Endodermal cell (in vitro differentiated cells): Measurements from ENCODE around the gene PSAPL1. TPM values are rescaled to one million over a fixed set of nuclear protein-coding genes. Genes with fewer than 3 reads are reported as not detected.

Experiments
- DNase-seq: peaks from one replicate; pipeline ENCODE4 v3.0.0-alpha.2; 2017
- H3K27ac ChIP-seq: 2 replicates; pipeline ENCODE4 v1.5.1; 2013; ENCODE audit warnings: mild to moderate bottlenecking, low read depth, low read length, moderate library complexity
- H3K27me3 ChIP-seq: 2 replicates; pipeline ENCODE4 v1.6.1; 2013; ENCODE audit warnings: mild to moderate bottlenecking, low read length, moderate library complexity; ENCODE audit not compliant: insufficient read depth, control insufficient read depth, poor library complexity, severe bottlenecking
- H3K36me3 ChIP-seq: 2 replicates; pipeline ENCODE4 v1.7.0; 2013; ENCODE audit warnings: mild to moderate bottlenecking, low read length, moderate library complexity; ENCODE audit not compliant: control insufficient read depth, insufficient read depth
- H3K4me1 ChIP-seq: one replicate; pipeline ENCODE4 v1.7.0; 2013; ENCODE audit warnings: low read length; ENCODE audit not compliant: control insufficient read depth, insufficient read depth
- H3K4me3 ChIP-seq: 2 replicates; pipeline ENCODE4 v1.5.1; 2013; ENCODE audit warnings: mild to moderate bottlenecking, low read length, moderate library complexity
- H3K9ac ChIP-seq: 2 replicates; pipeline ENCODE4 v1.6.1; 2013; ENCODE audit warnings: mild to moderate bottlenecking, low read length, moderate library complexity; ENCODE audit not compliant: poor library complexity, severe bottlenecking; ENCODE audit errors: extremely low read depth
- H3K9me3 ChIP-seq: 2 replicates; pipeline ENCODE4 v1.6.1; 2013; ENCODE audit warnings: mild to moderate bottlenecking, low read length, moderate library complexity; ENCODE audit not compliant: control insufficient read depth
- H3K27ac Mint-ChIP-seq: 2 replicates; pipeline ENCODE4 v1.8.0; 2020; ENCODE audit warnings: mixed read lengths
- H3K27me3 Mint-ChIP-seq: 2 replicates; pipeline ENCODE4 v1.8.0; 2021; ENCODE audit warnings: mild to moderate bottlenecking, mixed read lengths; ENCODE audit not compliant: insufficient read depth
- H3K36me3 Mint-ChIP-seq: 2 replicates; pipeline ENCODE4 v1.8.0; 2020; ENCODE audit warnings: low read depth, mixed read lengths
- H3K4me1 Mint-ChIP-seq: 2 replicates; pipeline ENCODE4 v1.8.0; 2020; ENCODE audit warnings: mixed read lengths
- H3K4me3 Mint-ChIP-seq: 2 replicates; pipeline ENCODE4 v1.8.0; 2020; ENCODE audit warnings: mild to moderate bottlenecking, moderate library complexity, mixed read lengths
- H3K9me3 Mint-ChIP-seq: 2 replicates; pipeline ENCODE4 v1.8.0; 2020; ENCODE audit warnings: mild to moderate bottlenecking, mixed read lengths
- CTCF ChIP-seq: fragments of 200-600 bp; sonication (generic); conservative IDR thresholded peaks from 2 replicates; pipeline ENCODE4 v1.5.0; 2021; ENCODE audit warnings: antibody characterized with exemption, mild to moderate bottlenecking
- WGBS, 2 experiments: methylation state at CpG; one replicate each; pipeline versions ENCODE4 v1.1.5 to v1.1.7; 2013; ENCODE audit warnings: missing lambda C conversion rate in 2 of 2, mixed read lengths in 1 of 2; ENCODE audit not compliant: insufficient coverage in 1 of 2, insufficient read length in 1 of 2; 5-methylcytosine and 5-hydroxymethylcytosine counted together
- total RNA-seq, 2 donors: library from RNA; stranded (reverse); fragmentation: NEBNext Ultra II Directional in 1 of 2; extraction: Animal tissue kit (Norgen Biotek cat#: 25700) in 1 of 2; gene quantifications; 2 replicates in 1 of 2; 3 replicates in 1 of 2; pipeline ENCODE4 v1.2.1, GENCODE V29; 2021

The PSAPL1 gene
- total RNA-seq, 2 donors from 2014 or later, result 0.13 to 0.24 TPM

DNA sequence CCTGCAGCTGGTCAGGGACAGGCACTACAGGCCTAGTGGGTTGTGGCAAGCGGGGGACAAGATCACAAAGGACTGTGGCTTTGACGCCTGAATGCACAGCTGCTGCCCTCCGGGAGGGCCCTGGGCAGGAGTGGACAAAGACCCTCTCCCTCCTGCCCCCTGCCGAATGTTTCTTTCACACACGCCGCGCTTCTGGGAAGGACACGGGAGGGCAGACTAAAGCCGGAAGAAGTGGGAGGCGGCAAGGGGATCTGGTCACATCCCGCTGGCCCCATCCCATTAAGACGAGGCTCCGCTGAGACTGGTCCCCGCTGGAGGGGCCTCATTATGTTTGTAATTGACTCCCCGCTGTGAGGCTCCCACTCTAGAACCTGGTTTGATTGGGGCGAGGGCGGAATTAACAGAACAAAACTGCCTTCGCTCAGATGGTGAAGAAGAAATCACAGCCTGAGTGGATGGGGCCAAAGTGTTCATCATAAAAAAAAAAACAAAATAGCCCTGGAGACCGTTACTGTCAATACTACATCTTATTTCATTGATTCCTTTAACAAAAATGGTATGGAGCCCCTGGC is 37.8 kb upstream of the PSAPL1 start:
- no peaks in the 10 kb centered on the region for H3K27me3 Mint-ChIP-seq
- no peaks in the 10 kb centered on the region for H3K9me3 ChIP-seq
- no peak overlapping the region for H3K27ac Mint-ChIP-seq
- WGBS, 2 experiments, result 65 to 67% methylated on average over 6 to 19 of the region's 19 CpGs
- H3K4me1 Mint-ChIP-seq, result peaks cover 5% of the 10 kb centered on the region
- H3K36me3 Mint-ChIP-seq, result no peaks in the 10 kb centered on the region
- no peak for TF ChIP-seq CTCF
- H3K4me1 ChIP-seq, result no peaks in the 10 kb centered on the region
- peak overlapping the region; percentile 81 for H3K27ac ChIP-seq
- no peaks in the 10 kb centered on the region for H3K9me3 Mint-ChIP-seq
- H3K4me3 Mint-ChIP-seq, result no peak overlapping the region
- no peak overlapping the region for H3K4me3 ChIP-seq
- no peak overlapping the region for H3K9ac ChIP-seq
- H3K27me3 ChIP-seq, result no peaks in the 10 kb centered on the region
- no peak for DNase-seq
- no peaks in the 10 kb centered on the region for H3K36me3 ChIP-seq

- no peaks in the 10 kb centered on the region for H3K36me3 Mint-ChIP-seq
- no peak overlapping the region for H3K27ac ChIP-seq
Measured at GRCh38 chr4:7470522-7471128, 35.9 kb upstream of the PSAPL1 start.

GRCh38 chr4:7470111-7470510 is 35.4 kb upstream of the PSAPL1 start:
- no peaks in the 10 kb centered on the region for H3K36me3 Mint-ChIP-seq
- 91 to 92% methylated on average over 3 of the region's 3 CpGs for WGBS, 2 experiments
- no peaks in the 10 kb centered on the region for H3K9me3 ChIP-seq

More at GRCh38 chr4:7470522-7471128, 35.9 kb upstream of the PSAPL1 start:
- Mint-ChIP-seq H3K4me1 (peaks cover 5% of the 10 kb centered on the region), H3K27ac (no peak overlapping the region), H3K4me3 (no peak overlapping the region), H3K9me3 (peaks cover 2% of the 10 kb centered on the region), H3K27me3 (no peaks in the 10 kb centered on the region)
- Histone ChIP-seq H3K36me3 (no peaks in the 10 kb centered on the region), H3K4me3 (no peak overlapping the region), H3K4me1 (no peaks in the 10 kb centered on the region), H3K9ac (no peak overlapping the region), H3K27me3 (no peaks in the 10 kb centered on the region), H3K9me3 (no peaks in the 10 kb centered on the region)
- DNase-seq, result no peak
- no peak for TF ChIP-seq CTCF
- 90 to 92% methylated on average over 7 to 8 of the region's 8 CpGs for WGBS, 2 experiments

More at GRCh38 chr4:7470111-7470510, 35.4 kb upstream of the PSAPL1 start:
- Mint-ChIP-seq H3K4me3 (no peak overlapping the region), H3K4me1 (peaks cover 5% of the 10 kb centered on the region), H3K27me3 (no peaks in the 10 kb centered on the region), H3K27ac (no peak overlapping the region), H3K9me3 (peaks cover 6% of the 10 kb centered on the region)
- no peaks in the 10 kb centered on the region for H3K36me3 ChIP-seq
- H3K4me3 ChIP-seq, result no peak overlapping the region
- no peak overlapping the region for H3K27ac ChIP-seq
- no peaks in the 10 kb centered on the region for H3K27me3 ChIP-seq
- no peak for DNase-seq
- H3K4me1 ChIP-seq, result no peaks in the 10 kb centered on the region
- TF ChIP-seq CTCF, result no peak
- no peak overlapping the region for H3K9ac ChIP-seq
